Uterus (tissue), 2 donors: ENCODE measurements around the gene C4orf46.

Experiments
- POLR2A ChIP-seq, 2 donors: fragments of 450-650 bp; IDR thresholded peaks; one replicate each; pipeline ENCODE4 v1.6.1; 2016; ENCODE audit warnings: antibody characterized with exemption in 2 of 2, mild to moderate bottlenecking in 1 of 2, moderate library complexity in 1 of 2
- TF ChIP-seq, protein P1 (sequence below), 4 experiments: fragments of 200-600 bp in 2 of 4; fragments of 450-650 bp in 2 of 4; sonication (generic) in 2 of 4; IDR thresholded peaks; one replicate each; pipeline ENCODE4 v1.5.1; 2016 to 2019; ENCODE audit warnings: antibody characterized with exemption in 4 of 4, mild to moderate bottlenecking in 2 of 4, moderate library complexity in 1 of 4

DNA sequence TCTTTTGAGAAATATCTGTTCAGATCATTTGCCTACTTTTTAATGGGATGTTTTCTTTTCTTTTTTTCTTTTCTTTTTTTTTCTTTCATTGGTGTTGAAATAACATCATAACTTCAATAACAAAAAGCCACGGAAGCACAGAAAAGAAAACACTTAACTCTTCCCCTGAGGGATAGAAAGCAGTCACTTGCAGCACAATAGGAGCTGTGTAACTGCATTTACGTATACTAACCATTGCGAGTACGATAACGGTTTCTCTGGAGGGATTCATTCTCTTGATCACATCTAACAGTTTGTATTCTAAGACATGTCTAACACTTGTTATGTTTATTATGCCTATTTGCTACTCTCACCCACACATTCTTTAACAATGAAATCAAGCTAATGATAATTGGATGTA, 27.3 kb downstream of the C4orf46 start:
- TF ChIP-seq, protein P1, sequence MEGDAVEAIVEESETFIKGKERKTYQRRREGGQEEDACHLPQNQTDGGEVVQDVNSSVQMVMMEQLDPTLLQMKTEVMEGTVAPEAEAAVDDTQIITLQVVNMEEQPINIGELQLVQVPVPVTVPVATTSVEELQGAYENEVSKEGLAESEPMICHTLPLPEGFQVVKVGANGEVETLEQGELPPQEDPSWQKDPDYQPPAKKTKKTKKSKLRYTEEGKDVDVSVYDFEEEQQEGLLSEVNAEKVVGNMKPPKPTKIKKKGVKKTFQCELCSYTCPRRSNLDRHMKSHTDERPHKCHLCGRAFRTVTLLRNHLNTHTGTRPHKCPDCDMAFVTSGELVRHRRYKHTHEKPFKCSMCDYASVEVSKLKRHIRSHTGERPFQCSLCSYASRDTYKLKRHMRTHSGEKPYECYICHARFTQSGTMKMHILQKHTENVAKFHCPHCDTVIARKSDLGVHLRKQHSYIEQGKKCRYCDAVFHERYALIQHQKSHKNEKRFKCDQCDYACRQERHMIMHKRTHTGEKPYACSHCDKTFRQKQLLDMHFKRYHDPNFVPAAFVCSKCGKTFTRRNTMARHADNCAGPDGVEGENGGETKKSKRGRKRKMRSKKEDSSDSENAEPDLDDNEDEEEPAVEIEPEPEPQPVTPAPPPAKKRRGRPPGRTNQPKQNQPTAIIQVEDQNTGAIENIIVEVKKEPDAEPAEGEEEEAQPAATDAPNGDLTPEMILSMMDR (IDR thresholded peaks at IDR 0.05): no peak
- no peak for TF ChIP-seq POLR2A (IDR thresholded peaks at IDR 0.05)
